ENCODE data around the gene CD81.

CD81 gene

DNA sequence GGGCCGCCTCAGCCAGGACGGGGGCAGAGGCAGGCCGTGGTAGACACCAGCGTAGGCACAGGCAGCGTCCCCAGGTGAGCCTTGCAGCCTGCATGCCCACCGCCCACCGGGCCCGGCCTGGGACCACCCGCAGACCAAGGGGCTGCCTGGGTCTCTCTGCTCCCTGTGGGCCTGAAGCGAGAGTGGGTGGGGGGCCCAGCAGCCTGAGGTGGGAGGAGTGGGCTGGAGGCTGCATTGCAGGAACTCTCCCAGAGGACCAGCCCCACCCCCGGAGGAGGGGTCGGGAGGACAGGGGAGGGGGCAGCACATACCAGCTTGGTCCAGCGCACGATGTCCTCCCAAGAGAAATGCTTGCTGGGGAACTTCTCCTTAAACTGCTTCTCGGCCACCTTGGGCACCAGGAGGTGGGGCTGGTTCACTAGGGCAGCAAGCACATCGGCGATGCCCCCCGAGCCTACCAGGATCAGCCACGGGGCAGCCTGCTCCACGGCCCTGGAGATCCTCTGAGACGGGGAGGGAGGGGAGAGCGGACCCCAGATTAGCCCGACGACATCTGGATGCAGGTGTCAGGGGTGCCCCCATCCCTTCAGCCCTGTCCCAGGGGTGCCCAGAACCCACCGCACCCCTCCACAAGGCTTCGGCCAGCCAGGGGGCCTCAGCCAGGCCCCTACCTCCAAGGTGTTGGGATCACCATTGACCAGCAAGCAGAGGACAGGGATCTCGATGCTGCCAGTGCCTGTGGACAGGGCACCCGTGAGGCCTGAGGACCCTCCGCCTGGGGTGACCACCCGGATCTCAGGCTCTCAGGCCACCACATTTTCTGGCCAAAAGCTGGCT lies 41.0 kb downstream of the CD81 start:
- Histone ChIP-seq H3K4me1 (peaks cover 0 to 11% (median 3%) of the 10 kb centered on the region in 4 donors), H3K9me3 (no peaks in the 10 kb centered on the region), H3K4me3 (no peak overlapping the region), H3K36me3 (no peaks in the 10 kb centered on the region), H3K27me3 (peaks cover 0 to 29% of the 10 kb centered on the region in 2 donors), H3K27ac (no peak overlapping the region)
- TF ChIP-seq, protein P1, sequence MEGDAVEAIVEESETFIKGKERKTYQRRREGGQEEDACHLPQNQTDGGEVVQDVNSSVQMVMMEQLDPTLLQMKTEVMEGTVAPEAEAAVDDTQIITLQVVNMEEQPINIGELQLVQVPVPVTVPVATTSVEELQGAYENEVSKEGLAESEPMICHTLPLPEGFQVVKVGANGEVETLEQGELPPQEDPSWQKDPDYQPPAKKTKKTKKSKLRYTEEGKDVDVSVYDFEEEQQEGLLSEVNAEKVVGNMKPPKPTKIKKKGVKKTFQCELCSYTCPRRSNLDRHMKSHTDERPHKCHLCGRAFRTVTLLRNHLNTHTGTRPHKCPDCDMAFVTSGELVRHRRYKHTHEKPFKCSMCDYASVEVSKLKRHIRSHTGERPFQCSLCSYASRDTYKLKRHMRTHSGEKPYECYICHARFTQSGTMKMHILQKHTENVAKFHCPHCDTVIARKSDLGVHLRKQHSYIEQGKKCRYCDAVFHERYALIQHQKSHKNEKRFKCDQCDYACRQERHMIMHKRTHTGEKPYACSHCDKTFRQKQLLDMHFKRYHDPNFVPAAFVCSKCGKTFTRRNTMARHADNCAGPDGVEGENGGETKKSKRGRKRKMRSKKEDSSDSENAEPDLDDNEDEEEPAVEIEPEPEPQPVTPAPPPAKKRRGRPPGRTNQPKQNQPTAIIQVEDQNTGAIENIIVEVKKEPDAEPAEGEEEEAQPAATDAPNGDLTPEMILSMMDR (IDR thresholded peaks at IDR 0.05) = no peak
- DNase-seq = no peak
- intact Hi-C loops (cut with DNase I; ENCODE audit: low total_unique reads) = no loop called here

DNA sequence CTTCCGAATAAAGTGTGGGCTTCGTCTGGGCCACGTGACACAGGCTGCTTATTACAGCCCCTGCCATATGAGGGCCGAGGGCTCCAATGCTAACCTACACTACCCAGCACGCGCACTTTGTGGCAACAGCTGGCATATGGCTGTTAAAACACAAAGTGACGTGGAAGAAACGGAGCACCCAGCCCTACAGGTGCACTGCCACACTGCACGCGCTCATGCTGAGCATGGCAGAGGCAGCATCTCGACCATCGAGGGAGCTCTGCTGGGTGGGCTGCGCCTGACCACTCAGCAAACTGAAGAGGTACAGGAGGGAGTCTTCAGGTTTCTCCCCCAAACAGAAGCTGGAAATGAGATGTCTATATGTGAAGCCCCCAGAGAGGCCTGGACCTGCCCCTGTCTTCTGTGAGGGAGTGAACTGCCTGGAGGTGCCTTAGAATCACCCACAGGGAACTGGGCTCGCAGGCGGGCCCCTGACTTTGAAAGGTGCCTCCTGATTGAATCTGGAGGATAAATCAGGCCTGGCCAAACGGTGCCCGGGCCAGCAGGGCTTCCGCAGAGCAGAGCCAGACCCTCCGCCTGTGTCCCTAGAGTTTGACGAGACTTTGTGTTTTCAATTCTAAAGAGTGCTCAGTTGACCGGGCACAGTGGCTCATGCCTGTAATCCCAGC lies 41.7 kb downstream of the CD81 start:
- no peaks in the 10 kb centered on the region for H3K36me3 ChIP-seq
- intact Hi-C loops (cut with DNase I; ENCODE audit: low total_unique reads) = no loop called here
- H3K27me3 ChIP-seq = peaks cover 0 to 36% of the 10 kb centered on the region in 2 donors
- no peaks in the 10 kb centered on the region for H3K9me3 ChIP-seq
- no peak overlapping the region for H3K27ac ChIP-seq
- DNase-seq = no peak
- peaks cover 0 to 11% (median 3%) of the 10 kb centered on the region in 4 donors for H3K4me1 ChIP-seq
- no peak overlapping the region for H3K4me3 ChIP-seq
- TF ChIP-seq, protein P1 (IDR thresholded peaks at IDR 0.05) = no peak

DNA sequence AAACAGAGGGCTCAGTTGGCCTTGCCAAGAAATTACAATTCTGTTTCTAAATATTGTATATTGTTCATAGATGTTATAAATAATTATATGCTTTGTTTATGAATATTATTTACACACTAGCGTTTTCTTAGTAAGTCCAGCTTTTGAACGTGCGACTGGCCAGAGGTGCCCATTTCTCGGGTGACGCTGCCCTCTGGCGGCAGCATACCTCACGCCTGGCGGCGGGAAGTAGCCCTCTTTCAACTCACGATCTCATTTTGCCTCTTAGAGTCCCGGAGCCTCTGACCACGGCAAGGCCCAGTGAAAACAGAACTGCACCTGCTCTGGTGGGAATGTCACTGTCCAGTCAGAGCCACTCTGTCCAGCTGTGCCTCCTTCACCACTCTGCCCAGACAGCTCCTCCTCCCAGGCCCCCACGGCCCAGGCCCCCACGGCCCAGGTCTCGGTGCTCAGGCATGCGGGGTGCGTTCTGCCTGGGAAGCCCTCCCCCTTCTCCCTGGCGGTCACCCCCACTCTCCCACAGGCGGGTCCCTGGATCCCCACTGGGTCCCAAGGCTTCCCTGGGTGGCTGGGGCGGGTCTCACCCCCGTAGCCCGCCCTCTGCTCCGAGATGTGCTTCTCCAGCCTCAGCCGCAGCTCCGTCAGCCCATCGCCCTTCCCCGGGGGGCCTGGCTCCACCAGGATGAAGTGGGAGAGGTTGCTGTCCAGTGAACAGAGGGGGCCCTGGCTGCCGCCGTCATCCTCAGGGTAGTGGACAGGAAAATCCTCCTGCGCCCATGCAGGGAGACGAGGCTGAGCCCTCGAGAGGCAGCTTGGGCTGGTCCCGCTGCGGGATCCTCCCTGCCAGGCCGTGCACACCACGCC lies 42.8 kb downstream of the CD81 start:
- Histone ChIP-seq H3K27ac (no peak overlapping the region), H3K27me3 (peaks cover 0 to 46% of the 10 kb centered on the region in 2 donors), H3K4me3 (no peak overlapping the region), H3K4me1 (peaks cover 0 to 11% (median 3%) of the 10 kb centered on the region in 4 donors), H3K36me3 (no peaks in the 10 kb centered on the region), H3K9me3 (no peaks in the 10 kb centered on the region)
- intact Hi-C loops (cut with DNase I; ENCODE audit: low total_unique reads) = loop anchor here (2.0 to 10.0 kb wide), 2 partner anchors 225 to 475 kb away; no protein-coding TSS in a partner anchor
- TF ChIP-seq, protein P1 (IDR thresholded peaks at IDR 0.05) = peak; percentile 75 to 78
- DNase-seq = peak; percentile 75 to 82

DNA sequence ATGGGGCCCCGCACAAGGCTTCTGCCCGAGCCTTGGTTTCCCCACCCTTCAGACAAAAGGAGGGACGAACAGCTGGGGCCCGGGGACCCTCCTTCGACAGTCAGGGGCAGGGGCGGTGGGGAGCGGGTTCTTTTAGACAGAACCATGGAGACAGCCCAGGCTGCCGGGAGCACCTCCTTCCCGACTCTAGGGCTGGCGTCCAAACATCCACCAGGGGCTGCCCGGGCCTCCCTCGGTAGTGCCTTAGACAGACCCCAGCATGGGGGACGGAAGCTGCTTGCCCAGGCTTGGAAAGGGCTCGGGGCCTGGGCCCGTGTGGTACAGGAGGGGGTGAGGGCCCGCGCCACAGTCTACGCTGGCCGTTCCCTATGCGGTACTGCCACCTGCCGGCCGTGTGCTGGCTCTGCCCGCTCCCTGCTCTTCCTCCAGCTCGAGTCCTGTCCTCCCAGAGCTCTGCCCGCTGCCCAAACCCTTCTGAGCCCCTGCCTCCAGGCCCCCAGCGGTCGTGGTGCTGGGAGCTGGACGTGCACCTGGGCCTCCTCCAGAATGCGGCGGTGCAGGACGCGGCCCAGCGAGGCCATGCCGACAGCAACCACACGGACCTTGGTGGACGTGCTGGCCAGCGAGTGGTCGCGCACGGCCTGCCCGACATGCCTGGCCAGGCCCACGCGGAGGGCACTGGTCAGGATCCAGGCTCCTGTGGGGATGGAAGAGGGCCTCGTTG lies 43.6 kb downstream of the CD81 start:
- Histone ChIP-seq H3K9me3 (no peaks in the 10 kb centered on the region), H3K27me3 (peaks cover 0 to 54% of the 10 kb centered on the region in 2 donors), H3K36me3 (no peaks in the 10 kb centered on the region), H3K4me1 (peaks cover 0 to 11% (median 3%) of the 10 kb centered on the region in 4 donors), H3K4me3 (no peak overlapping the region), H3K27ac (no peak overlapping the region)
- intact Hi-C loops (cut with DNase I; ENCODE audit: low total_unique reads) = loop anchor here (2.0 to 10.0 kb wide), 2 partner anchors 226 to 474 kb away; no protein-coding TSS in a partner anchor
- TF ChIP-seq, protein P1 (IDR thresholded peaks at IDR 0.05) = peak; percentile 91 to 94
- peak in 1 of 2 donors; percentile 53 for DNase-seq
